HG02610 (cell line): ENCODE measurements around the gene COG8.
A peak's percentile ranks its signal among the peaks of the same experiment; 100 is the strongest.
"Not testable (repeated sequence)": the region's sequence is repeated elsewhere in the genome, so short reads cannot be mapped to it uniquely, and the experiment has no call there.

ENCODE experiments used
- ATAC-seq: cut with Tn5 transposase; IDR thresholded peaks from one replicate; pipeline ENCODE4 v1.9.1; 2021; ENCODE audit warnings: mild to moderate bottlenecking, moderate library complexity; ENCODE audit not compliant: unreplicated experiment

The COG8 gene

DNA sequence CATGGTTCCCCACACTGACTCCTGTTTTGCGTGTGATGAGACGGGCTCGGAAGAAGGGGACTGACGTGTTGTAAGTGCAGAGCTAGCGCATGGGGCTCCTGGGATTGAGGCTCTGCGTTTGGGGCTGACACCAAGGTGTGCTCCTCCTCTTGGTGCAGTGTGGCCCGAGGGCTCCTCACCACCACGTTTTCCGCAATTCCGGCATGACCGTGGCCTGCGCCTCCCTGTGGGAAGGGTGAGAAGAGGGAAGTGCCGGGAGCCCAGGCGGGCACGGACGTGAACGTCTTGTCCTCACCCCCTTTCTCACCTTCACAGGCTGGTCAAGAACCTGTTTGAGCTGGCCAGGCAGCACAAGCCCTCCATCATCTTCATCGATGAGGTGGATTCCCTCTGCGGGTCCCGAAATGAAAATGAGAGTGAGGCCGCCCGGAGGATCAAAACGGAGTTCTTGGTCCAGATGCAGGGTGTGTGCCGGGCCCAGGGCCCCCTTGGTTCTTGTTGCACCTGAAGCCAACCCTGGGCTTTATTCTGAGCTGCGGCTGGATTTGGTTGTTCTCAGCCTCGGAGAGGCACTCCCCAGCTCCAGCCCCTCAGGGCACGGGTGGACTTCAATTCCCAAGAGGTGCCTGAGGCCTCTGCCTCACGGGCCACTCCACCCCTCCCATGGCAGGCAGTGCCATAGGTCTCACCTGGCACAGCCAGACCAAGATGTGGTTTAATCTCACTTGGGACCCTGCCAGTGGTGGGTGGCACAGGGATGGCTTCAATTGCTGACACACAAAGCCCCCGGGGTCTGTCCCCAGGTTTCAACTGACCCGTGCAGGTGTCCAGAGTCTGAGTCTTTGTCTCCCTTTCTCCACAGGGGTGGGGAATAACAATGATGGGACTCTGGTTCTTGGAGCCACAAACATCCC lies 19.3 kb downstream of the COG8 start:
- no peak for ATAC-seq

DNA sequence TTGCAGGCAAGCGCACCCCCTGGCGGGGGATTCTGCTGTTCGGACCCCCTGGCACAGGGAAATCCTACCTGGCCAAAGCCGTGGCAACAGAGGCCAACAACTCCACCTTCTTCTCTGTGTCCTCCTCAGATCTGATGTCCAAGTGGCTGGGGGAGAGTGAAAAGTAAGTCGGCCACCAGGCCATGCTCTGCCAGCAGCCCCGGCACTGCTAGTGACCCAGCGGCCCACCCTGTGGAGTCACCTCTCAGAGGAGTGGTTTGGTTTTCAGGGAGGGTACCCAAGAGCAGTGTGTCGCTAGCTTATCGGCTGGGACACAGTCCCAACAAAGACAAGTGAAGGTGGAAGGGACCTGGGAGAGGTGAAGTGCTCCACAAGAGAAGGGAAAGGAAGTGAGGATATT lies 20.0 kb downstream of the COG8 start:
- no peak for ATAC-seq

DNA sequence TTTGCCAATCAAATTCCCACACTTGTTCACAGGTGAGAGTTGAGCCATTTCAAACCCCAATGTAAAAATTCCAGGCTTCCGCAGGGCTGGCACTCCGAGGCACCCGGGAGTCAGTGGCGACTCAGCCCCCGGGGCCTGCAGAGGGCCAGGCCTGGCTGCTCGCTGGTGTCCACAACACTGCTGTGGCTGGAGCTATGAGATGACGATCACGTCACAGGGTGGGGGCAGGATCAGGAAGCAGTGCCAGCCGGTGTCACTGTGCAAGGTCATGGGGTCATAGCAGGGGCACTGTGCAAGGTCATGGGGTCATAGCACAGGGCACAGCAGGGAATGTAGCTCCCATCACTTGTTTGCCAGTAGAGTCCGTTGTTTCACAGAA lies 20.5 kb downstream of the COG8 start:
- ATAC-seq: no peak

DNA sequence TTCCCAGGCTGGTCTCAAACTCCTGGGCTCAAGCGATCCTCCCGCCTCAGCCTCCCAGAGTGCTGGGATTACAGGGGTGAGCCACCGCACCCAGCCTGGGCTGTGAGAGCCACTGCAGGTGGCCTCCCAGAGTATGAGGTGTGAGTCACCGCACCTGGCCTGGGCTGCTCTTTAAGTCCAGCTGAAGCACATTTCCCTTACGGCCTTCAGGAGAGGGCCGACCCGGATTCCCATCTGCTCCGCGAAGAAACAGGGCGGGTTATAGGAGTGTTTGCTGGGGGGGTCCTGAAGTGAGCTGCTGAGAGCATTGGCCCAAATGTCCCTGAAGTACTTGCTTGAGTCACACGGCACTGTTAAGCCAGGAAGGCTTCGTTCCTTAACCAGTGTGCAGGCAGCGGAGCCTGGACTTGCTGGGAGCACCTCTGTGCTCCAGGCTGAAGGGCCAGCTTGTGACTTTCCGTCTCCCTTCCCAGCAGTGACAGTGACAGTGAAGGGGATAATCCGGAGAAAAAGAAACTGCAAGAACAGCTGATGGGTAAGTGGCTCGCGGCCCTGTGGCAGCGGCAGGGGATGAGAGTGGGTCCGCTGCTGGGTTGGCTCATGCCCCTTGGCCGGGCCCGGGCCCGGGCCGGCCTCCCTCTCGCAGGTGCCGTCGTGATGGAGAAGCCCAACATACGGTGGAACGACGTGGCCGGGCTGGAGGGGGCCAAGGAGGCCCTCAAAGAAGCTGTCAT lies 21.0 kb downstream of the COG8 start:
- ATAC-seq: no peak

DNA sequence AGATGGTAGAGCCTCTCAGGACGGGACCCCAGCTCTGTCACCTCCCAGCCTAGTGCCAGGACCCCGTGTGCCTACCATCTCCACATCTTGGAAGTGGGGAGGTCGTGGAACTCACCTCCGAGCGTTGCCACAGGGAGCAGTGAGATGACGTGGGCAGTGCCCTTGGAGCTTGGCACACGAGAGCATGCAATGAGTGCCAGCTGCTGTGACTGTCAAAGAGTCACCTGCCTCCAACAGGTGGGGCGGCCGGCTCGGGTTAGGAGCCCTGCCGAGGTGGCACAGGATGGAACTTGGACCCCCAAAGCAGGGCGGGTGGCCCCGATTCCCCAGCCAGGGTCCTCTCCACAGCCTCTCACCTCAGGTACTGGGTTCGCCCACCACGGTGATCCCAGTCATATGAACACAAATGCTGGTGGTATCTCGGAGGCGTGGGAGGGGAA lies 22.7 kb downstream of the COG8 start:
- no peak for ATAC-seq

DNA sequence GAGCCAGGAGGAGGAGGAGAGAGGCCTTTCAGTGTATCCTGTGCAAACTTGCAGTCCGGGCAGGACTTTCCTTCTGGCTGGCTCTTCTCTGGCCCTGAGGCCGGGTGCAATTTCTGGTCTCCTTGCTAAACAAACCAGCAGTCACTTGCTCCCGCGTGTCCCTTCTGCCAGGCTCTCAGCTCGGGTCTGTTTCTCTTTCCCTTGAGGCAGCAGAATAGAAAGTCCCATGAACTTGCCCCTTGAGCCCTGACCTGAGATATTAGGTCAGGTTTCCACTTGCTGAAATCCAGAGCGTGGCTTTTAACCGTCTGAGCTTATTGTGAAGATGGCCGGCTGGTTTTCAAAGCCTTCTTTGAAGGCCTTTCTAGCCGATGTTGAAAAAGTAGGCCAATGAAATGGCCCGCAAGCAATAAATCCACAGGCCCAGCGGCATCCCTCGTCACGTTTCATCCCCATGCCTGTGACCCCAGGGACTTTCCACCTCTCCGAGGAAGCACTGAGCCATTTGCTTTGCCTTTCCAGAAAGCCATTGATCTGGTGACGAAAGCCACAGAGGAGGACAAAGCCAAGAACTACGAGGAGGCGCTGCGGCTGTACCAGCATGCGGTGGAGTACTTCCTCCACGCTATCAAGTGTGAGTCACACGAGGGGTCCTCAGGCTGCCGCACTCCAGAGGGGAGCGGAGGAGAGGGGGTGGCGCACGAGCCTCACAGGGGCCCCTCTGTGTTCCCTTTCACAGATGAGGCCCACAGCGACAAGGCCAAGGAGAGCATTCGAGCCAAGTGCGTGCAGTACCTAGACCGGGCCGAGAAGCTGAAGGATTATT lies 23.7 kb downstream of the COG8 start:
- ATAC-seq: no peak

DNA sequence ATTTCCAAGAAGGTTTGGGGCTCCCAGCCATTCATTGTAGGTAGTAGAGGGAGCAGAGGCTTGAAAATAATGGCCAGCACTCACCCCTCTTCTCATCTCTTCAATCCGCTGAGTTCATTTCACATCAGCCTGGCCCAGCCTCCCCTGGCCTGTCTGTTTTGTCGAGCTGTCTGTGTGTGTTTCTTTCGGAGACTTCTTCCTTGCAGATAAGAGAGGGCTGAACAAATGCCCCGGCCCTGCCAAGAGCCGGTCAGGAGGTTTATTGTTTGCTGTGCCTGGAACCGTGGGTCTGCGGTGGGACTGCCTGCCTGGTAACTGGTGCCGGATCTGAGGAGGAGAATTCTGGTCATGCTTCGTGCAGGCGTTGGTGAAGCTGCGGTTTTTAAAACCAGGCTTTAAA lies 24.8 kb downstream of the COG8 start:
- no peak for ATAC-seq

DNA sequence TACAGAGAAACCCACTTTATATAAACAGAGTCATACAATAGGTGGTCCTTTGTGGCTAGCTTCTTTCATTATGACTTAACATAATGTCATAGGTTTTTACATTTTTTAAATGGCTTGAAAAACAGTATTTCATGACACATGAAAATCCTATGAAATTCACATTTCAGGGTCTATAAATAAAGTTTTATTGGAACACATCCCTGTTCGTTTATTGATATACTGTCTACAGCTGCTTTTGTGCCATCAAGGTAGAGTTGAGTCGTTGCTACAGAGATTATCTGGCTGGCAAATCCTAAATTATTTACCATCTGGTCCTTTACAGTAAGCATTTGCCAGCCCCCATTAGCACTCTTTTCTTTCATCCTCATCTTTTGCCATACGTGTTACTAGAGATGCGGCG lies 25.9 kb downstream of the COG8 start:
- no peak for ATAC-seq

DNA sequence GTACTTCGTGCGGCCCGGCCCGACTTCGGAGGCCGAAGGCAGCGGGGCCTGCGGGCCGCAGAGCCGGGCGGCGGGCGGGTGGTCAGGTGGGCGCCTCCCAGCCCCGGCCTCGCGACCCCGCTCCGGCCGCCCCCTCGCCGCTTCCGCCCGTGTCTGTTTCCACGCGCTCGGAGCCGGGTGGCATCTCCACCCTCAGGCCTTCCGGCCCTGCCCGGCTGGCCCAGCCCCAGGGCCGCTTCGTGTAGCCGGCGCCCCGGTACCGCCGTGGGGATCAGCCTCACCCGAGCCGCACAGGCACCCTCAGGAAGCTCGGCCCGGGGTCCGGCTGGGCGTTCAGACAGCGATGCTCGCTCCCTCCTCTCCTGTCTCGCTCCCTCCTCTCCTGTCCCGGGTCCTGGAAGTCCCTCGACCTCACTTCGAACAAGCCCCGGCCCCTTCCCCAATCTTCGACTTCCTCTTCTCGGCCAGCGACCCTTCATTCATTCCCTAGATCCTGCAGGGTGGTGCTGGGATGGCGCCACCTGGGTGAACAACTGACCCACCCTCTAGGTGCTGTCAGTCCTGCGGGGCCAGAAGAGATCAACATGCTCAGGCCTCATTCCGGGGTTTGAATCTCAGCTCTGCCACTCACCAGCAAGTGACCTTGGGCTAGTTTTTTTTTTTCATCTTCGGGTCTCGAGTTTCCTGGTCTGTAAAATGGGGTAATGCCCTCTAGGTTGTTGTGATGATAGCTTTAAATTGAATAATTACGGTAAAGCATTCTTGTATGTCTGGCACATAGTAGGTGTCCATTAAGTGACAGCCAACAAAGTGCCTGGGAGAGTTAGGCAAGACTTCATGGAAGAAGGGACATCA lies 27.6 kb downstream of the COG8 start:
- ATAC-seq: peak; percentile 46

DNA sequence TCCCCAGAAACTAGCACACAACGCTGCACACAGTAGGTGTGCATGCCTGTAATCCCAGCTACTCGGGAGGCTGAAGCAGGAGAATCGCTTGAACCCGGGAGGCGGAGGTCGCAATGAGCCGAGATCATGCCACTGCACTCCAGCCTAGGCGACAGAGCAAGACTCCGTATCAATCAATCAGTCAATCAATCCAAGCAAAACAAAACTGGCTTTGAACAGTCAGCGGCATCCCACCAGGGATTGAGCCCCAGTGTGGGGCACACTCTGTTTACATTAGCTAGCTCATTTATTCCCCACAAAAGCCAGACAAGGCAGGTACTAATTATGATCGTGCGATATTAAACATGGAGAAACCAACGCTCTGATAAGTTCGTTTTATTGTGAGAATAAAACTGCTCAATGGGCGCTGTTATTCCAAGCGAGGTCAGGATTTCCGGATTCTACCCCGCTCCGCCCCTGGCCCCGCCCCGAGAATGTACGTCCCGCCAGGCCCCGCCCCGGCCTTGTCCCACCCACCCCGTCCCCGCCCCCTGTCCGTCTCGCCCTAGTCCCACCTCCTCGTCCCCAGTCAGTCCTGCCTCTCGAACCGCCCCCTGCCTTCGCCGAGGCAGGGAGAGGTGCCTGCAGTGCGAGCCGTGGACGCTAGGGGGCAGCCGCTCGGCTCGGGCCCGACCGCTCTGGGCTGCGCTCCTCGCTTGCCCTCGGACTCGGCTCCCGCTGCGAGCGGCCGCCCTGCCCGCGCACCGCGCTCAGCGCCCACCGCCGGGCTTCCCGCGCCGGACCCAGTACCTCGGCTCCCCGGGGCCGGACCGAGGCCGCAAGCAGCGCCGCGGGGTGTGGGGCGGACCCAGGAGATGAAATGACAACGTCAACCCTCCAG lies 28.5 kb downstream of the COG8 start, which contains the start of gene VPS4A:
Gene VPS4A, plus strand, starts transcription at position 698 of the 880 bp plus-strand sequence. Its CDS starts 162 bp downstream, at position 860.
- peak; percentile 94 for ATAC-seq

DNA sequence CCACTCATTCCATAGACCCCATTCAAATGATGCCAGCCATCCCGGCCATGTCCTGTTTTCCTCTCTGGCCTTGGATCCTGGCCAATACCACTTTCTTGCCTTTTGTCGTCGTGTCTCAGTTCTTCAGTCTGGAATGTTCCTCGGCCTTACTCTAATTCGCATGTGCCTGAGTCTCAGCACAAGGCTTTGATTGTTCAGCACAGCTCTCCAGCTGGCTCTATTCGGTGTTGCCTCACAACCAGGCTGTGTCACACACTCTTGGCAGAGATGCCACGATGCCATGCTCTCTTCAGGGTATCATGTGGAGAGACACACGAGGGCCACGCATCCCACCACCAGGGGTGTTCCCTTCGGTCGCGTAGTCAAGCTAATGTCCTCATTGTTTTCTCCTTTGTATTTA lies 30.0 kb downstream of the COG8 start:
- no peak for ATAC-seq

DNA sequence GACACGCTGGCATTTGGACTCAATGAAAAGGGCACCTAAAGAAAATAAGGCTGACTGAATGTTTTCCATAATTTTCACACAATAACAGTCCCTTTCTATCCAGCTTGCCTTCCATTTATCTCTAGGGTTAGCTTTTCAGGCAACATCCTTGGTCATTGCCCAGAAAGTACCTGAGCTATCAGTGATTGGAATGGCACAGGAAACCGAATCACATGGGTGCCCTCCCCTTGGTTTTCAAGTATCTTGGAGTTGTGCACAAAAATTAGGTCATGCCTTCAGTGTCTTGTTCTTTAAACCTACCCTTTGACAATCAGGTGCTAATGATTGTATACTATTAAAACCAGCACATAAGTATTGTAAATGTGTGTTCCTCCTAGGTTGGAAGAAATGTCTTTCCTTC lies 31.5 kb downstream of the COG8 start:
- ATAC-seq: no peak

DNA sequence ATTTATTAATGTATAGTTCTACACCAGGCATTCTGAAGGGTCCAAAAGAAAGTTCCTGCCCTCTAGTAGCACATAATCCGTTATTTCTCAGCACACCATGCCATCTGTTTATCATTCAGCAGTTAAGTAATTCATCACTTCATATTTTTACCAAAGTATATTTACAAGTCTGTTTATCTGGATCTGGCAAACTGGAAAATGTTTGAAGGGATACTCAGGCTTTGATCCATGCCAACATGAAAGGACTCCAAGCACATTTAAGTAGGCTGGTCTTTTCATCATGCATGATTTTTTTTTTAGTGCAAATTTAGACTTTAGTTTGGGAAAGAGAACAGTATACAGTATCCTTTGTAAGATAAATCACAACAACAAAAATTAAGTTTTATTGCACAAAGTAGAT lies 32.3 kb downstream of the COG8 start:
- ATAC-seq: no peak

DNA sequence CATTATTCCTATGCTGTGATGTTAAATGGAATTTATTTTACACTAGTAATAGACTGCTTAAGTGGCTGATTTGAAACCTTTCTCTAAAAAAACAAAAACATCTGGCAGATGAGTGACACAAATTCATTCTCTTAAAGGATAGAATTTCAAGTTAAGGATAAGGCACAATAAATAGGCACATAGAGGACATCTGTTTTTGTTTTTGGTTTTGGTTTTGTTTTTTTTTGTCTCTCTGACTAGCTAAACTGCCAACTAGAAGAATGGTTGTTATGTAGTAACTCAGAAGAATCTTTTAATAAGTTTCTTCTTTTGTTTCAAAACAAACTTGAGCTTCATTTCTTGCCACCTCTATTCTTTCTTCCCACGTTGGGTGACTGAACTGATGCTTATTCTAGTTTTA lies 33.3 kb downstream of the COG8 start:
- no peak for ATAC-seq

DNA sequence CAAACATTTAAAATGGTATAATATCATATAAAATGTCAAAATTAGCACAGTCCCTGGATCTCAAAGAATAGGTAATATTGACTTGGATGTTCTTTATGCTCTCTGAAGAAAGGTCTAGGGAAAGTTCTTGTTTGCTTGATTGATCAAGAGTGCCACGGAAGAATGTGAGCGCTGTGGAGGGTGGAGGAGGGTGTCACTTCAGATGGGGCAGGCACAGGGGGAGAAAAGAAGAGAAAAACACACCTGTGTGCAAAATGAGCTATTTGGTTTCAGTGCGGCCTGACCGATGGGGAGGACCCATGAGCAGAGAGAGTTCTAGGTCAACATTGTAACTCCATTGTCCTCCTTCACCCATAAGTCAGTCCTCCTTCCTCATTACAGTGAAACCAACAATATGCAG lies 37.1 kb downstream of the COG8 start:
- no peak for ATAC-seq

DNA sequence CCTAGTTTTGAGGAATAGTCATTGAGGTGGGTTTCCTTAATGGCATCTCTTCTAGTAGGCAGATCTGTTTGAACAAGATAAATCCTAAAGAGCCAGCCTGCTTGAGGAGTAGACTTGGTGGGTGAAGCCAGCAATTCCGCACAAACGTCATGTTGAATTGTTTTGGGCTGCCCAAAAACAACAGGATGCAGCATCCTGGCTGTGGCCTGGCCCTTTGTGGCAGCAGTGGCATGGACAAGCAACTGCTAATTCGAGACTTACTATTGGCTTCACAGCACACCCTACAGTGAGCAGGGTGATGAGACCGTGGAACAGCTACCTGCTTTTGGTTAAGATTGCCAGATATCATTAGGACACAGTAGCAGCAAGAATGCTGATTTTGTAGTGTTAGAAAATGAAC lies 37.5 kb downstream of the COG8 start:
- ATAC-seq: no peak

DNA sequence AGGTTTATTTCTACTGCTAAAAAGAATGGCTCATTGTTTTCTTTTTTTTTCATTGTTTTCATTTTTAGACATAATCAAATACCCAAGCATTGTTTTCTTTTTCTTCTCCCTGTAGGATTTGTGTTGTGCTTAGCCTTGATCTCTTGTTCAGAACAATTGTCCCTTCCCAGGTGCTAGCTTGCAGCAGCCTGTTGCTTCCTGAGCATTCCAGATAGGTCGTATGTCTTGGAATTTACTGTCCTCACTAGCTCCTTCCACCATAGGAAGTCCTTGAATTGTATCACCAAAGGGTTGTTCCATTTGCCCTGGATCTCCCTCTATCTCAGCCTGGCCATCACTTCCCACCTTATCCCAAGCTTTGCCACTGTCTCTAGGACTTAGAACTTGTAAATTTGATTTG lies 38.2 kb downstream of the COG8 start:
- ATAC-seq: no peak

DNA sequence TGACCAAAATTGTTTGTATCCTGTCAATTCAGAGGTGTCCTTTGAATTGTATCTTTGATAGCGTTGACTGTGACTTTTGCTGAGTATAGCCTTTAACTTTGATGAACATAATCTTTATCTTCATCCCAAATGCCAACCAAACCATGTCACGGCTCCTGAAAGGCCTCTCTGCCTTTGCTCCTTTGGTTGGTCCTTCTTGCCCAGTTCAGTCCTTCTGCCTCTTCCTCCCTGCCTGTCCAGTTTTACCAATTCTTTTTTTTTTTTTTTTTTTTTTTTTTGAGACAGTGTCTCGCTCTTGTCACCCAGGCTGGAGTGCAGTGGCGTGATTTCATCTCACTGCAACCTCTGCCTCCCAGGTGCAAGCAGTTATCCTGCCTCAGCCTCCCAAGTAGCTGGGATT lies 41.1 kb downstream of the COG8 start:
- no peak for ATAC-seq

DNA sequence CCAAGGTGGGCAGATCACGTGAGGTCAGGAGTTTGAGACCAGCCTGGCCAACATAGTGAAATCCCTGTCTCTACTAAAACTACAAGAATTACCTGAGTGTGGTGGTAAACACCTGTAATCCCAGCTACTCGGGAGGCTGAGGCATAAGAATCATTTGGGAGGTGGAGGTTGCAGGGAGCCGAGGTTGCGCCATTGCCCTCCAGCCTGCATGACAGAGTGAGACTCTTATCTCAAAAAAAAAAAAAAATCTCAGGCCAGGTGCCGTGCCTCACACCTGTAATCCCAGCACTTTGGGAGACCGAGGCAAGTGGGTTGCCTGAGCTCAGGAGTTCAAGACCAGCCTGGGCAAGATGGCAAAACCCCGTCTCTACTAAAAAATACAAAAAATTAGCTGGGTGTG lies 42.6 kb downstream of the COG8 start:
- not testable (repeated sequence) for ATAC-seq
